Testis (tissue), 2 donors: Measurements from ENCODE around the gene WBP1L.

Experiments used
- CTCF ChIP-seq, 3 experiments: fragments of 450-650 bp in 2 of 3; fragments of 200-600 bp in 1 of 3; sonication (generic) in 1 of 3; IDR thresholded peaks; one replicate each; pipeline ENCODE4 v1.5.1; 2016 to 2019; ENCODE audit warnings: antibody characterized with exemption in 3 of 3, mild to moderate bottlenecking in 2 of 3, moderate library complexity in 1 of 3
- POLR2A ChIP-seq: fragments of 450-650 bp; IDR thresholded peaks from one replicate; pipeline ENCODE4 v1.6.1; 2017; ENCODE audit warnings: antibody characterized with exemption, mild to moderate bottlenecking, moderate library complexity

- TF ChIP-seq POLR2A (no peak), CTCF (IDR thresholded peaks at IDR 0.05) (no peak)
These were observed 28.9 kb upstream of the WBP1L start, which contains the start of gene SFXN2 for GRCh38 chr10:102714621-102715455.
